ENCODE measurements around the gene FLNB. TPM values are rescaled to one million over a fixed set of nuclear protein-coding genes. Genes with fewer than 3 reads are reported as not detected.
A peak's percentile ranks its signal among the peaks of the same experiment; 100 is the strongest.

The FLNB gene
- polyA plus RNA-seq, 3 donors = 0.47 to 4.0 (median 2.1) TPM

GRCh38 chr3:58013099-58013498 lies 4.9 kb downstream of the FLNB start:
- no peak for TF ChIP-seq CTCF (IDR thresholded peaks at IDR 0.05)
- 36% methylated on average over 3 of the region's 3 CpGs for WGBS (ENCODE audit: insufficient coverage)
- H3K27ac Mint-ChIP-seq = peak overlapping the region in 1 of 7 donors; percentile 65
- Histone ChIP-seq H4K20me1 (ENCODE audit: insufficient read depth, low read length) (no peaks in the 10 kb centered on the region), H2AFZ (ENCODE audit: insufficient read depth, low read depth, low read length, poor library complexity, severe bottlenecking) (no peak overlapping the region), H3K9ac (ENCODE audit: insufficient read depth, low read length, poor library complexity, severe bottlenecking) (no peak overlapping the region), H3K4me2 (replicated peaks; ENCODE audit: extremely low read depth, low read length, poor library complexity, severe bottlenecking) (no peak overlapping the region), H3K4me3 (replicated peaks in 1 of 3; ENCODE audit: low read depth in 2 of 3, low read length in 3 of 3) (no peak overlapping the region), H3K27me3 (ENCODE audit: control insufficient read depth in 2 of 2, insufficient read depth in 2 of 2, low read length in 2 of 2) (no peaks in the 10 kb centered on the region), H3K79me2 (ENCODE audit: insufficient read depth, low read length) (peaks cover 72% of the 10 kb centered on the region), H3K27ac (ENCODE audit: low read depth in 1 of 2, low read length in 2 of 2) (no peak overlapping the region), H3K36me3 (replicated peaks in 1 of 2; ENCODE audit: control insufficient read depth in 1 of 2, insufficient read depth in 2 of 2, low read length in 2 of 2) (no peaks in the 10 kb centered on the region), H3K4me1 (ENCODE audit: control insufficient read depth in 1 of 2, insufficient read depth in 2 of 2, low read length in 2 of 2) (peaks cover 21 to 23% of the 10 kb centered on the region in 2 donors), H3K9me3 (replicated peaks in 1 of 2; ENCODE audit: control insufficient read depth in 1 of 2, insufficient read depth in 1 of 2, low read length in 2 of 2) (no peaks in the 10 kb centered on the region)
- no peaks in the 10 kb centered on the region for H3K9me3 Mint-ChIP-seq
- peaks cover 4% of the 10 kb centered on the region in 2 donors for H3K36me3 Mint-ChIP-seq
- peaks cover 0 to 5% (median 2%) of the 10 kb centered on the region in 3 donors for H3K27me3 Mint-ChIP-seq (ENCODE audit: low read depth in 3 of 3)
- no peak overlapping the region for H3K4me3 Mint-ChIP-seq
- DNase-seq = no peak
- intact Hi-C loops (cut with micrococcal nuclease) = loop anchor here in 1 of 2 donors (10.0 kb wide), 1 partner anchor 152 kb away; no protein-coding TSS in a partner anchor
- H3K4me1 Mint-ChIP-seq = peaks cover 38% of the 10 kb centered on the region

- no peaks in the 10 kb centered on the region for H3K27me3 ChIP-seq (ENCODE audit: control insufficient read depth in 2 of 2, insufficient read depth in 2 of 2, low read length in 2 of 2)
- peaks cover 71% of the 10 kb centered on the region for H3K79me2 ChIP-seq (ENCODE audit: insufficient read depth, low read length)
- H3K4me3 Mint-ChIP-seq = no peak overlapping the region
- H3K9ac ChIP-seq (ENCODE audit: insufficient read depth, low read length, poor library complexity, severe bottlenecking) = no peak overlapping the region
- H3K4me1 Mint-ChIP-seq = peaks cover 35% of the 10 kb centered on the region
- TF ChIP-seq CTCF (IDR thresholded peaks at IDR 0.05) = no peak
- no peaks in the 10 kb centered on the region for H4K20me1 ChIP-seq (ENCODE audit: insufficient read depth, low read length)
- H3K4me3 ChIP-seq (replicated peaks in 1 of 3; ENCODE audit: low read depth in 2 of 3, low read length in 3 of 3) = no peak overlapping the region
- 100% methylated on average over 5 of the region's 10 CpGs for WGBS (ENCODE audit: insufficient coverage)
- DNase-seq = no peak
- intact Hi-C loops (cut with micrococcal nuclease) = loop anchor here in 1 of 2 donors (10.0 kb wide), 1 partner anchor 151 kb away; no protein-coding TSS in a partner anchor
- H3K36me3 Mint-ChIP-seq = peaks cover 4% of the 10 kb centered on the region in 2 donors
- peaks cover 0 to 3% (median 2%) of the 10 kb centered on the region in 3 donors for H3K27me3 Mint-ChIP-seq (ENCODE audit: low read depth in 3 of 3)
- peaks cover 12 to 13% of the 10 kb centered on the region in 2 donors for H3K4me1 ChIP-seq (ENCODE audit: control insufficient read depth in 1 of 2, insufficient read depth in 2 of 2, low read length in 2 of 2)
- H3K9me3 ChIP-seq (replicated peaks in 1 of 2; ENCODE audit: control insufficient read depth in 1 of 2, insufficient read depth in 1 of 2, low read length in 2 of 2) = no peaks in the 10 kb centered on the region
- H3K36me3 ChIP-seq (replicated peaks in 1 of 2; ENCODE audit: control insufficient read depth in 1 of 2, insufficient read depth in 2 of 2, low read length in 2 of 2) = no peaks in the 10 kb centered on the region
- H3K27ac ChIP-seq (ENCODE audit: low read depth in 1 of 2, low read length in 2 of 2) = no peak overlapping the region
- H3K4me2 ChIP-seq (replicated peaks; ENCODE audit: extremely low read depth, low read length, poor library complexity, severe bottlenecking) = no peak overlapping the region
- no peak overlapping the region for H3K27ac Mint-ChIP-seq
- no peak overlapping the region for H2AFZ ChIP-seq (ENCODE audit: insufficient read depth, low read depth, low read length, poor library complexity, severe bottlenecking)
- no peaks in the 10 kb centered on the region for H3K9me3 Mint-ChIP-seq
Measured at GRCh38 chr3:58013973-58014649, 5.9 kb downstream of the FLNB start.
